Measurements from ENCODE around the gene TMPRSS6. TPM values are rescaled to one million over a fixed set of nuclear protein-coding genes. Genes with fewer than 3 reads are reported as not detected.

TMPRSS6 gene
- total RNA-seq, 1 donor from 2014 or later, result not detected

- TF ChIP-seq POLR2AphosphoS5 (IDR thresholded peaks at IDR 0.05; ENCODE audit: insufficient read depth in 1 of 2, low read depth in 1 of 2), result no peak
- no peak for TF ChIP-seq POLR2A (IDR thresholded peaks at IDR 0.05)
- TF ChIP-seq CTCF (IDR thresholded peaks at IDR 0.05), result no peak
- Histone ChIP-seq H3K9me3 (no peaks in the 10 kb centered on the region), H3K27me3 (no peaks in the 10 kb centered on the region), H3K4me1 (no peaks in the 10 kb centered on the region), H3K36me3 (no peaks in the 10 kb centered on the region), H3K4me3 (no peak overlapping the region), H3K27ac (no peak overlapping the region)
- intact Hi-C loops (cut with DNase I), result no loop called here
- DNase-seq (ENCODE audit: extremely low spot score in 2 of 2), result no peak
Measured at GRCh38 chr22:37137131-37137530, 27.6 kb upstream of the TMPRSS6 start.

GRCh38 chr22:37135023-37135422, 25.5 kb upstream of the TMPRSS6 start:
- intact Hi-C loops (cut with DNase I), result no loop called here
- H3K4me1 ChIP-seq, result peaks cover 5% of the 10 kb centered on the region
- no peaks in the 10 kb centered on the region for H3K27me3 ChIP-seq
- no peak overlapping the region for H3K4me3 ChIP-seq
- no peaks in the 10 kb centered on the region for H3K9me3 ChIP-seq
- TF ChIP-seq CTCF (IDR thresholded peaks at IDR 0.05), result no peak
- TF ChIP-seq POLR2A (IDR thresholded peaks at IDR 0.05), result no peak
- no peak for TF ChIP-seq POLR2AphosphoS5 (IDR thresholded peaks at IDR 0.05; ENCODE audit: insufficient read depth in 1 of 2, low read depth in 1 of 2)
- no peak for DNase-seq (ENCODE audit: extremely low spot score in 2 of 2)
- H3K27ac ChIP-seq, result no peak overlapping the region
- H3K36me3 ChIP-seq, result no peaks in the 10 kb centered on the region

GRCh38 chr22:37133304-37134018, 23.9 kb upstream of the TMPRSS6 start:
- intact Hi-C loops (cut with DNase I), result no loop called here
- no peak for DNase-seq (ENCODE audit: extremely low spot score in 2 of 2)
- TF ChIP-seq POLR2A (IDR thresholded peaks at IDR 0.05) (no peak), CTCF (IDR thresholded peaks at IDR 0.05) (no peak), POLR2AphosphoS5 (IDR thresholded peaks at IDR 0.05; ENCODE audit: insufficient read depth in 1 of 2, low read depth in 1 of 2) (no peak)
- Histone ChIP-seq H3K4me1 (peaks cover 5% of the 10 kb centered on the region), H3K9me3 (no peaks in the 10 kb centered on the region), H3K4me3 (no peak overlapping the region), H3K27me3 (no peaks in the 10 kb centered on the region), H3K27ac (no peak overlapping the region), H3K36me3 (no peaks in the 10 kb centered on the region)

- H3K27ac ChIP-seq, result no peak overlapping the region
- H3K4me3 ChIP-seq, result no peak overlapping the region
- no peak for DNase-seq (ENCODE audit: extremely low spot score in 2 of 2)
- no peaks in the 10 kb centered on the region for H3K36me3 ChIP-seq
- H3K4me1 ChIP-seq, result peaks cover 5% of the 10 kb centered on the region
- TF ChIP-seq CTCF (IDR thresholded peaks at IDR 0.05) (no peak), POLR2AphosphoS5 (IDR thresholded peaks at IDR 0.05; ENCODE audit: insufficient read depth in 1 of 2, low read depth in 1 of 2) (no peak), POLR2A (IDR thresholded peaks at IDR 0.05) (no peak)
- H3K9me3 ChIP-seq, result no peaks in the 10 kb centered on the region
- H3K27me3 ChIP-seq, result no peaks in the 10 kb centered on the region
- intact Hi-C loops (cut with DNase I), result no loop called here
Measured at GRCh38 chr22:37132773-37133172, 23.3 kb upstream of the TMPRSS6 start.

- Histone ChIP-seq H3K9me3 (no peaks in the 10 kb centered on the region), H3K4me1 (peaks cover 5% of the 10 kb centered on the region), H3K27me3 (no peaks in the 10 kb centered on the region), H3K27ac (no peak overlapping the region), H3K36me3 (no peaks in the 10 kb centered on the region), H3K4me3 (no peak overlapping the region)
- TF ChIP-seq CTCF (IDR thresholded peaks at IDR 0.05) (no peak), POLR2AphosphoS5 (IDR thresholded peaks at IDR 0.05; ENCODE audit: insufficient read depth in 1 of 2, low read depth in 1 of 2) (no peak), POLR2A (IDR thresholded peaks at IDR 0.05) (no peak)
- intact Hi-C loops (cut with DNase I), result loop anchor here (10.0 kb wide), 1 partner anchor 505 kb away; no protein-coding TSS in a partner anchor
- DNase-seq (ENCODE audit: extremely low spot score in 2 of 2), result no peak
Measured at GRCh38 chr22:37129866-37130441, 20.4 kb upstream of the TMPRSS6 start.
